Stomach (tissue), 4 donors: ENCODE data around the gene APLN.

Experiments
- POLR2A ChIP-seq, 4 donors: fragments of 450-650 bp; IDR thresholded peaks; one replicate each; pipeline ENCODE4 v1.6.1; 2016; ENCODE audit warnings: antibody characterized with exemption in 4 of 4, control low read depth in 2 of 4, mild to moderate bottlenecking in 1 of 4, moderate library complexity in 1 of 4
- TF ChIP-seq, protein P1 (sequence below), 7 experiments: fragments of 450-650 bp in 4 of 7; fragments of 200-600 bp in 3 of 7; sonication (generic) in 3 of 7; IDR thresholded peaks; one replicate each; pipeline ENCODE4 v1.5.1; 2016 to 2019; ENCODE audit warnings: antibody characterized with exemption in 7 of 7, control low read depth in 2 of 7, mild to moderate bottlenecking in 1 of 7

DNA sequence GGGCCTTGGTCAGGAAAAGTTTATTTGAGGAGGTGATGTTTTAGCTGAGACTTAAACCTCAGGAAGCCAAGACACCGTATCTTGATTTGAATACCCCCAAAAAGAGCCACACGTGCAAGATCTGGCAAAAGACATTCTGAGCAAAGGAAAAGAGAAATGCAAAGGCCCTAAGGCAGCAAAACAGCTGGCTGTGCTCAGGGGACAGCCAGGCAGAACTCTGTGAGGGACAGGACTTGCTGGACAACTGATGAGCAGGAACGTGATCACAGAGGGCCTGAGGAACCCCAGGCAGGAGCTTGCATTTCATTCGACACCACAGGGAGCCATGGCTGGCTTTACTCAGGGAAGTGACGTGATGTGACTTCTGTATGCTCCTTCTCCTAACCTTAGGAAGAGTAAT lies 58.7 kb downstream of the APLN start:
- TF ChIP-seq, protein P1, sequence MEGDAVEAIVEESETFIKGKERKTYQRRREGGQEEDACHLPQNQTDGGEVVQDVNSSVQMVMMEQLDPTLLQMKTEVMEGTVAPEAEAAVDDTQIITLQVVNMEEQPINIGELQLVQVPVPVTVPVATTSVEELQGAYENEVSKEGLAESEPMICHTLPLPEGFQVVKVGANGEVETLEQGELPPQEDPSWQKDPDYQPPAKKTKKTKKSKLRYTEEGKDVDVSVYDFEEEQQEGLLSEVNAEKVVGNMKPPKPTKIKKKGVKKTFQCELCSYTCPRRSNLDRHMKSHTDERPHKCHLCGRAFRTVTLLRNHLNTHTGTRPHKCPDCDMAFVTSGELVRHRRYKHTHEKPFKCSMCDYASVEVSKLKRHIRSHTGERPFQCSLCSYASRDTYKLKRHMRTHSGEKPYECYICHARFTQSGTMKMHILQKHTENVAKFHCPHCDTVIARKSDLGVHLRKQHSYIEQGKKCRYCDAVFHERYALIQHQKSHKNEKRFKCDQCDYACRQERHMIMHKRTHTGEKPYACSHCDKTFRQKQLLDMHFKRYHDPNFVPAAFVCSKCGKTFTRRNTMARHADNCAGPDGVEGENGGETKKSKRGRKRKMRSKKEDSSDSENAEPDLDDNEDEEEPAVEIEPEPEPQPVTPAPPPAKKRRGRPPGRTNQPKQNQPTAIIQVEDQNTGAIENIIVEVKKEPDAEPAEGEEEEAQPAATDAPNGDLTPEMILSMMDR (IDR thresholded peaks at IDR 0.05) = no peak
- TF ChIP-seq POLR2A (IDR thresholded peaks at IDR 0.05) = no peak
